CD8-positive, alpha-beta memory T cell (primary cell): ENCODE measurements around the gene TMEM37. TPM values are rescaled to one million over a fixed set of nuclear protein-coding genes. Genes with fewer than 3 reads are reported as not detected.
A peak's percentile ranks its signal among the peaks of the same experiment; 100 is the strongest.

Experiments
- CTCF ChIA-PET: fragments of 350-600 bp; sonication (Branson Sonifier 250); formaldehyde crosslinking; loops from one replicate; lab custom pipeline; 2021; ENCODE audit warnings: antibody characterized with exemption; lab: Charles Lee
- POLR2A ChIA-PET: fragments of 350-600 bp; sonication (Branson Sonifier 250); formaldehyde crosslinking; loops from one replicate; lab custom pipeline; 2021; ENCODE audit warnings: antibody characterized with exemption; lab: Charles Lee
- DNase-seq, 5 donors: peaks; one replicate each; pipeline versions ENCODE4 v3.0.0 to v3.0.0-alpha.2; 2020 to 2022; ENCODE audit warnings: mixed read lengths in 1 of 5
- H3K27ac ChIP-seq: one replicate; pipeline ENCODE4 v1.7.0; 2013; ENCODE audit warnings: low read depth, mild to moderate bottlenecking, low read length, moderate library complexity
- H3K27me3 ChIP-seq: 2 replicates; pipeline ENCODE4 v1.7.0; 2013; ENCODE audit warnings: low read length, mild to moderate bottlenecking; ENCODE audit not compliant: insufficient read depth, poor library complexity, severe bottlenecking
- H3K36me3 ChIP-seq: 2 replicates; pipeline ENCODE4 v1.7.0; 2013; ENCODE audit warnings: mild to moderate bottlenecking, low read length, moderate library complexity; ENCODE audit not compliant: insufficient read depth
- H3K4me1 ChIP-seq: 2 replicates; pipeline ENCODE4 v1.7.0; 2013; ENCODE audit warnings: mild to moderate bottlenecking, low read length, moderate library complexity; ENCODE audit not compliant: insufficient read depth
- H3K4me3 ChIP-seq: 2 replicates; pipeline ENCODE4 v1.7.0; 2013; ENCODE audit warnings: mild to moderate bottlenecking, low read length
- H3K9me3 ChIP-seq: 2 replicates; pipeline ENCODE4 v1.7.0; 2013; ENCODE audit warnings: mild to moderate bottlenecking, low read length
- H3K27ac Mint-ChIP-seq, 8 donors: one replicate each; pipeline ENCODE4 v1.8.0; 2020 to 2021; ENCODE audit warnings: mixed read lengths in 8 of 8, mild to moderate bottlenecking in 6 of 8, inconsistent platforms in 3 of 8, moderate library complexity in 3 of 8
- H3K27me3 Mint-ChIP-seq, 2 donors: one replicate each; pipeline ENCODE4 v1.8.0; 2020 to 2021; ENCODE audit warnings: mixed read lengths in 2 of 2, mild to moderate bottlenecking in 1 of 2, moderate library complexity in 1 of 2
- H3K36me3 Mint-ChIP-seq, 3 donors: one replicate each; pipeline ENCODE4 v1.8.0; 2020 to 2021; ENCODE audit warnings: mixed read lengths in 3 of 3, inconsistent platforms in 1 of 3, mild to moderate bottlenecking in 1 of 3
- H3K4me1 Mint-ChIP-seq, 3 donors: one replicate each; pipeline ENCODE4 v1.8.0; 2020 to 2021; ENCODE audit warnings: mixed read lengths in 3 of 3, inconsistent platforms in 1 of 3, mild to moderate bottlenecking in 1 of 3
- H3K4me3 Mint-ChIP-seq, 7 donors: one replicate each; pipeline ENCODE4 v1.8.0; 2020 to 2021; ENCODE audit warnings: mixed read lengths in 7 of 7, mild to moderate bottlenecking in 6 of 7, moderate library complexity in 4 of 7, inconsistent platforms in 2 of 7
- H3K9me3 Mint-ChIP-seq, 5 donors: one replicate each; pipeline ENCODE4 v1.8.0; 2020 to 2022; ENCODE audit warnings: mixed read lengths in 5 of 5, mild to moderate bottlenecking in 3 of 5, moderate library complexity in 2 of 5, inconsistent platforms in 1 of 5
- polyA plus RNA-seq: library from polyadenylated mRNA; unstranded; fragments of 300-500 nt; fragmentation: Illumina TruSeq; gene quantifications from one replicate; pipeline ENCODE4 v1.2.3, GENCODE V29; 2021
- total RNA-seq, 2 experiments: library from RNA; stranded (reverse); gene quantifications; one replicate each; pipeline ENCODE4 v1.2.3, GENCODE V29; 2021

Gene TMEM37
- total and polyA plus RNA-seq, 3 experiments from 2014 or later = not detected

DNA sequence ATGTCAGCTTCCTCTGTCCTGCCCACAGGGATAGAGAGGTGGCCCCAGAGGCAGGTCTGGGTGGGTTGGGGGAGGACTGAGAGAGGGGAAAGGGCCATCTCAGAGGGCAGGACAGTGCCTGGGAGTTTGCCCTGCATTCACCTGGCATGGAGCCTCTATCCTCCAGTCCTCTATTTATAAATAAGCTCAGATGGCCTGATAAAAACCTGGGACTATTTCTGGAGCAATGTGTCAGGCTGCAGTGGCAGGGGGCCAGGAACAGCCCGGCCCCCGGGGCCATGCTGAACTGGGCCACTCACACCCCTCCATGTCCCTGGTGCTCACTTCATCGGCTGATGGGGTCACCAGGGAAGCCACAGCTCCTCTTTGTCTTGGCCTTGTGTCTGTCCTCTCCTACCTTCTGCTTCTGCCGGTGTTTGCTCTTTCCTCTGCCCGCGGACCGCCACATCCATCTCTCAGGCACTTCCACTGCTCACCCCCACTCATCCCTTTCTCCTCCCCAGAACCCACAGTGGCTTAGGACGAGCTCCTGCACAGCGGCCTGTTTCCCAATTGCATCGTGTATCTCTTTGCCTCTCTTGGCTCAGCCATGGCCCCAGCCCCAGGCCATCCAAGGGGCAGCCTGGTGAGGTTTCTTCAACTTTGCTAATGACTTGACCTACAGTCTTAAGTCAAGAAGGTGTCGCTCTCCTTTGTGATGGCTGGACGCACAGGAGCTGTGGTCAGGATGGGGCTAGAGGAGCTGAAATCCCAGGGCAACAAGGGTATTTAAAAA lies 53.9 kb downstream of the TMEM37 start:
- CTCF ChIA-PET = no interaction called here
- Mint-ChIP-seq H3K4me1 (no peaks in the 10 kb centered on the region), H3K36me3 (no peaks in the 10 kb centered on the region), H3K9me3 (no peaks in the 10 kb centered on the region), H3K27me3 (peaks cover 5 to 8% of the 10 kb centered on the region in 2 donors), H3K27ac (no peak overlapping the region), H3K4me3 (no peak overlapping the region)
- H3K4me3 ChIP-seq = no peak overlapping the region
- H3K27me3 ChIP-seq = no peaks in the 10 kb centered on the region
- no peak overlapping the region for H3K27ac ChIP-seq
- H3K9me3 ChIP-seq = no peaks in the 10 kb centered on the region
- H3K36me3 ChIP-seq = no peaks in the 10 kb centered on the region
- DNase-seq = no peak
- no peaks in the 10 kb centered on the region for H3K4me1 ChIP-seq
- POLR2A ChIA-PET = no interaction called here

DNA sequence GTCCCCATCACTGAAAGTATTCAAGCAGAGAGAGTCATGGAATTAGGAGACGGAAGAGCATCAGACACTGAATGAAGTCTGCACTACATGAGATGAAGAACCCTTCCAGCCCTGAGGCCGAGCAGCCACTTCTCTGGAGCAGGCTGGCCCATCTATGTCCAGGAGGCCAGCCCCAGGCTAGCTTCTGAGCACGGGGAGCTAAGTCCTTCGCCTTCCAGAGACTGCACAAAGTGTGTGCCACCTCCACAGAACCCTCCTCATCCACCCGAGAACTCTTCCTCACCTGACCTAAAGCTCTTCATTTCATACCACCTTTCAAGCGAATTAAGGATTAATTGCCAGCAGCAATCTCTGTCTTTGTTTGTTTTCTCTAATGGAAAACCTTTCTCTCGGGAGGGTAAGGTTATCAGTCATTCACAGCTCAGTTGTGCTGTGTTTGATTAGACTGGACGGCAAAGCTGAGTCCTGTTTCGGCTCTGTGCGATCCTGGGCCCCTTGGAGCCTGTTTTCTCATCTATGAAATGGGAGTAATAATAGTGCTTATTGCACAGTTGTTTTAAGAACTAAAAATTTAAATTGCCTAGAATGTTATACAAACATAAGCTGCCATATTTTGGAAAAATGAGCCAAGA lies 54.7 kb downstream of the TMEM37 start:
- H3K9me3 ChIP-seq = no peaks in the 10 kb centered on the region
- Mint-ChIP-seq H3K36me3 (no peaks in the 10 kb centered on the region), H3K4me1 (no peaks in the 10 kb centered on the region), H3K9me3 (no peaks in the 10 kb centered on the region), H3K27ac (no peak overlapping the region), H3K27me3 (peaks cover 5 to 6% of the 10 kb centered on the region in 2 donors), H3K4me3 (no peak overlapping the region)
- H3K27ac ChIP-seq = no peak overlapping the region
- no peaks in the 10 kb centered on the region for H3K36me3 ChIP-seq
- H3K4me3 ChIP-seq = no peak overlapping the region
- ChIA-PET POLR2A (no interaction called here), CTCF (no interaction called here)
- H3K27me3 ChIP-seq = no peaks in the 10 kb centered on the region
- no peak for DNase-seq
- no peaks in the 10 kb centered on the region for H3K4me1 ChIP-seq

DNA sequence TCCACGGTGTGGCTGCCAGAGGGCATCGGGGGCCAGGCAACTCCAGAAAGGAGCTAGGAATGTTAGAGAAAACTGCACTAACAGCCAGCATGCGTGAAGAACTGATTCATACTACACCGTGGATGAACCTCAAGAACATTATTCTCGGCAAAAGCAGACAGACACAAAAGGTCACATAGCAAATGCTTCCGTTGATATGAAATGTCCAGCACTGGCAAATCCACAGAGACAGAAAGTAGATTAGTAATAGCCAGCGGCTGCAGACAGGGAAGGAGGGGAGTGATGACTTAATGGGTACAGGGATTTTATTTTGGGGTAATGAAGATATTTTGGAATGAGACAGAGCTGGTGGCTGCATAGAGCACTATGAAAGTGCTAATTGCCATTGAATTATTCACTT lies 55.2 kb downstream of the TMEM37 start:
- POLR2A ChIA-PET = no interaction called here

DNA sequence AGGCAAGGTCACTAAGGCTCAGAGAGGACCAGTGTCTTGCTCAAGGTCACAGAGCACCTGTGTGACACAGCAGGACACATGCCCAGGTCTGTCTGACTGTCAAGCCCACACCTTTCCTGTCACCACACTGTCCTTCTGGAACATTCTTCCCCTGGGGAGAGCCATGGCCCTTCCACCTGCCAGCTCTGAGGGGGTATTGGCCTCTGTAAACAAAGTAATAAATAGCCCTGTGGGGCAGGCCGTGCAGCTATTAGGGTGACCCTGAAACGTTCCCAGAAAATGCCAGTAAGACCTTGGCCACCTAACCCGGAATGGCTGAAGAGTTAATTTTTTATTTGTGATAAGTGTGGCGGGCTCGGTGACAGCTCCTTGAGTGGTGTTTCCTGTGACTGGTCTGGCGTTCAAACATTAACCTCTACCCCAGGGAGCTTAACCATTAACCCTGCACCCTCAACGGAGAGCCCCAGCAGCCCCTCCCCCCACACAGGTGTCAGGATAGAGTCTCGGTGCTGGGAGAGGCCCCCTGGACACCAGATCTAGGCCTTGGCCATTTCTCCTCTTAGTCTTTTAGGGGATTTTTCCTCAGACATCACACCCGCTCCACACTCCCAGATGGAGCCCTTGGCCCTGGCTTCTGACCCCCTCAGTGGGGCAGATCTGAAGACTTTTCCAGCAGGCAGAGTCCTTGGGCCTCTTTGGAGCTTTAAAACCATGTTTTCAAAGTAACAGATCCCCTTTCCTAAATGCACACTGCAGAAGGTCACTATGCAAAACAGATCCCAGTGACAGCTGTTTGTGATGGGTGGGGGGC lies 56.0 kb downstream of the TMEM37 start:
- peaks cover 5% of the 10 kb centered on the region in 2 donors for H3K27me3 Mint-ChIP-seq
- peak overlapping the region in 1 of 8 donors; percentile 47 for H3K27ac Mint-ChIP-seq

More for the DNA sequence above, 55.2 kb downstream of the TMEM37 start:
- peaks cover 5% of the 10 kb centered on the region in 2 donors for H3K27me3 Mint-ChIP-seq
- no peak for DNase-seq
- H3K9me3 ChIP-seq = no peaks in the 10 kb centered on the region
- H3K36me3 ChIP-seq = no peaks in the 10 kb centered on the region
- CTCF ChIA-PET = no interaction called here
- no peak overlapping the region for H3K4me3 ChIP-seq
- H3K27ac ChIP-seq = no peak overlapping the region
- no peaks in the 10 kb centered on the region for H3K27me3 ChIP-seq
- H3K4me1 Mint-ChIP-seq = no peaks in the 10 kb centered on the region
- no peak overlapping the region for H3K27ac Mint-ChIP-seq
- no peaks in the 10 kb centered on the region for H3K4me1 ChIP-seq
- no peaks in the 10 kb centered on the region for H3K9me3 Mint-ChIP-seq
- no peaks in the 10 kb centered on the region for H3K36me3 Mint-ChIP-seq
- no peak overlapping the region for H3K4me3 Mint-ChIP-seq

More for the DNA sequence above, 56.0 kb downstream of the TMEM37 start:
- Histone ChIP-seq H3K4me1 (no peaks in the 10 kb centered on the region), H3K4me3 (no peak overlapping the region), H3K27me3 (no peaks in the 10 kb centered on the region), H3K27ac (no peak overlapping the region), H3K36me3 (no peaks in the 10 kb centered on the region), H3K9me3 (no peaks in the 10 kb centered on the region)
- Mint-ChIP-seq H3K36me3 (no peaks in the 10 kb centered on the region), H3K4me3 (no peak overlapping the region), H3K4me1 (no peaks in the 10 kb centered on the region), H3K9me3 (no peaks in the 10 kb centered on the region)
- CTCF ChIA-PET = interaction anchor here (1.1 kb wide), 1 partner anchor 8 kb away, joined by 3 read pairs; no protein-coding TSS in a partner anchor
- POLR2A ChIA-PET = no interaction called here
- DNase-seq = no peak

Other genes starting within 250 kb of the TMEM37 start
- gene STEAP3, start 208.0 kb upstream of the TMEM37 start, total RNA-seq = under 1 TPM; 0.11 to 0.22 TPM
- gene STEAP3, start 208.0 kb upstream of the TMEM37 start, polyA plus RNA-seq = 0.41 TPM
- gene C2orf76, start 65.0 kb upstream of the TMEM37 start, total RNA-seq = 10 to 100 TPM; 19.6 to 24.7 TPM
- 16.5 TPM for gene C2orf76, start 65.0 kb upstream of the TMEM37 start, polyA plus RNA-seq
- 100 to 1,000 TPM; 166 to 186 TPM for gene DBI, start 64.9 kb upstream of the TMEM37 start, total RNA-seq
- 372 TPM for gene DBI, start 64.9 kb upstream of the TMEM37 start, polyA plus RNA-seq
- gene SCTR, start 92.6 kb downstream of the TMEM37 start, total RNA-seq = not detected
- gene SCTR, start 92.6 kb downstream of the TMEM37 start, polyA plus RNA-seq = not detected
- gene CFAP221, start 112.6 kb downstream of the TMEM37 start, total RNA-seq = not detected
- gene CFAP221, start 112.6 kb downstream of the TMEM37 start, polyA plus RNA-seq = not detected
- gene TMEM177, start 247.3 kb downstream of the TMEM37 start, total RNA-seq = 10 to 100 TPM; 16.1 to 17.1 TPM
- gene TMEM177, start 247.3 kb downstream of the TMEM37 start, polyA plus RNA-seq = 9.8 TPM